Activated naive CD4-positive, alpha-beta T cell treated with anti-CD3 and anti-CD28 coated beads, Interleukin-2, amount 50 U/mL, for 24 hours (primary cell): ENCODE measurements around the gene OR10H4.
"Not testable (repeated sequence)": the region's sequence is repeated elsewhere in the genome, so short reads cannot be mapped to it uniquely, and the experiment has no call there.

Source experiments
- H3K27ac Mint-ChIP-seq: one replicate; pipeline ENCODE4 v1.8.0; 2021; ENCODE audit warnings: mild to moderate bottlenecking, mixed read lengths
- H3K27me3 Mint-ChIP-seq: one replicate; pipeline ENCODE4 v1.8.0; 2021; ENCODE audit warnings: mixed read lengths
- H3K36me3 Mint-ChIP-seq: one replicate; pipeline ENCODE4 v1.8.0; 2021; ENCODE audit warnings: mixed read lengths
- H3K4me1 Mint-ChIP-seq: one replicate; pipeline ENCODE4 v1.8.0; 2021; ENCODE audit warnings: mixed read lengths
- H3K4me3 Mint-ChIP-seq: one replicate; pipeline ENCODE4 v1.8.0; 2021; ENCODE audit warnings: mild to moderate bottlenecking, mixed read lengths
- H3K9me3 Mint-ChIP-seq: one replicate; pipeline ENCODE4 v1.8.0; 2021; ENCODE audit warnings: mixed read lengths

OR10H4 gene

GRCh38 chr19:15948223-15949058 is at the start of gene OR10H4:
Gene OR10H4, plus strand, starts transcription at chr19:15949008. Its CDS starts 0 bp downstream, at chr19:15949008.
- Mint-ChIP-seq H3K4me1 (no peaks in the 10 kb centered on the region), H3K4me3 (no peak within 1 kb of the TSS), H3K9me3 (peaks cover 7% of the 10 kb centered on the region), H3K27me3 (peaks cover 37% of the 10 kb centered on the region), H3K27ac (no peak within 1 kb of the TSS), H3K36me3 (peaks cover 5% of the 10 kb centered on the region)

- H3K27ac Mint-ChIP-seq, H3K4me1 Mint-ChIP-seq, H3K36me3 Mint-ChIP-seq, H3K4me3 Mint-ChIP-seq, H3K9me3 Mint-ChIP-seq: not testable (repeated sequence)
- peaks cover 25% of the 10 kb centered on the region for H3K27me3 Mint-ChIP-seq
Observed at GRCh38 chr19:15899561-15899960, 49.2 kb upstream of the OR10H4 start.

DNA sequence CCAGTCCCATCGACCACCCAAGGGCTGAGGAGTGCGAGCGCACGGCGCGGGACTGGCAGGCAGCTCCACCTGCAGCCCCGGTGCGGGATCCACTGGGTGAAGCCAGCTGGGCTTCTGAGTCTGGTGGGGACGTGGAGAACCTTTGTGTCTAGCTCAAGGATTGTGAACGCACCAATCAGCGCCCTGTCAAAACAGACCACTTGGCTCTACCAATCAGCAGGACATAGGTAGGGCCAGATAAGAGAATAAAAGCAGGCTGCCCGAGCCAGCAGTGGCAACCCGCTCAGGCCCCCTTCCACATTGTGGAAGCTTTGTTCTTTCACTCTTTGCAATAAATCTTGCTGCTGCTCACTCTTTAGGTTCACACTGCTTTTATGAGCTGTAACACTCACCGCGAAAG is 48.8 kb upstream of the OR10H4 start:
- not testable (repeated sequence) for H3K4me1 Mint-ChIP-seq, H3K27ac Mint-ChIP-seq, H3K36me3 Mint-ChIP-seq, H3K9me3 Mint-ChIP-seq
- Mint-ChIP-seq H3K27me3 (peaks cover 26% of the 10 kb centered on the region), H3K4me3 (peak overlapping the region; percentile 75)

DNA sequence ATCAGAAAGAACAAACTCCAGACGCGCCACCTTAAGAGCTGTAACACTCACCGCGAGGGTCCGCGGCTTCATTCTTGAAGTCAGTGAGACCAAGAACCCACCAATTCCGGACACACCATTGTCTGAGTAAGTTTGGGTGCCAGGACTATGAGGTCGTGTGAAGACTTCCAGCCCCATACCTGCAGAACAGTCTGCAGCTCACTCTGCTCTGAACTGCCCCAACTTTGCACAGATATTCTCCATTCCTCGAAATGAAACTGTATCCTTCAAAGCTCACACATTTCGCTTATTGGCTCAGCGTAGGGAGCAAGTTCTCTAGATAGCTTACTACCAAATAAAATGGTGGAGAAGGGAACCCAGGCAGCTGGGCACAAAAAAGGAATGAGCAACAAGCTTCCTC is 48.3 kb upstream of the OR10H4 start:
- Mint-ChIP-seq H3K27me3 (peaks cover 28% of the 10 kb centered on the region), H3K4me1 (peaks cover 9% of the 10 kb centered on the region), H3K4me3 (peak overlapping the region; percentile 75), H3K36me3 (no peaks in the 10 kb centered on the region), H3K27ac (no peak overlapping the region), H3K9me3 (peaks cover 4% of the 10 kb centered on the region)

GRCh38 chr19:15902254-15902653 is 46.6 kb upstream of the OR10H4 start:
- H3K4me1 Mint-ChIP-seq: peaks cover 9% of the 10 kb centered on the region
- peaks cover 13% of the 10 kb centered on the region for H3K9me3 Mint-ChIP-seq
- H3K4me3 Mint-ChIP-seq: no peak overlapping the region
- H3K27ac Mint-ChIP-seq: no peak overlapping the region
- peaks cover 27% of the 10 kb centered on the region for H3K27me3 Mint-ChIP-seq
- H3K36me3 Mint-ChIP-seq: peaks cover 3% of the 10 kb centered on the region

DNA sequence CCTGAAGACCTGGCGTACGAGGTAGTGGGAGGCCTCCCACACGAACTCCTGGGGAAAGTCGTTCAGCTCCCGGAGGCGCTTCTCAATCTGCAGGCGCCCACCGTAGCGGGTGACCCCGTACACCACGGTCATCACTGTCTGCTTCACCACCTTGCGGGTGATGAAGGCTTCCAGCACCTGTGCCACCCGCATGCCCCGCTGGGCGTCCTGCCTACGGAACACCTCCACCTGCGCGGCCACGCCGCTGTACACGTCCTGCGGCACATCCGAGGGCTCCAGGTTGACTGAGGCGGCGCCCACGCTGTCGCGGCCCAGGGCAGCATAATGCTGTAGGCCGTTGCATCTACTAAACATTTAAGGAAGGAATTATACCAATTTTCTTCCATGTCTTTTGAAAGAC is 45.9 kb upstream of the OR10H4 start:
- peaks cover 30% of the 10 kb centered on the region for H3K27me3 Mint-ChIP-seq
- H3K4me1 Mint-ChIP-seq, H3K36me3 Mint-ChIP-seq, H3K27ac Mint-ChIP-seq, H3K4me3 Mint-ChIP-seq: not testable (repeated sequence)
- peaks cover 13% of the 10 kb centered on the region for H3K9me3 Mint-ChIP-seq

DNA sequence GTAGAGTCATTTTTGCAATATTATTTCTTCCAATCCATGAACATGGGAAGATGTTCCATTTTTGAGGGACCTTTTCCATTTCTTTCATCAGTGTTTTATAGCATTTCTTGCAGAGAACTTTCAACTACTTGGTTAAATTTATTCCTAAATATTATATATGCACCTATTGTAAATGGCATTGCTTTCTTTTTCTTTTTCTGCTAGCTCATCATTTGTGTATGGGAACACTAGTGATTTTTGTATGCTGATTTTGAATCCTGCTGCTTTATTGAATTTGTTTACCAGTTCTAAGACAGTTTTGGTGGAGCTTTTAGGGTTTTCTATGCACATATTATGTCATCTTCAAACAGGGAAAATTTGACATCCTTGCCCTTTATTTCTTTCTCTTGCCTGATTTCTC is 43.8 kb upstream of the OR10H4 start:
- Mint-ChIP-seq H3K4me1 (peaks cover 8% of the 10 kb centered on the region), H3K9me3 (peaks cover 13% of the 10 kb centered on the region), H3K27ac (no peak overlapping the region), H3K27me3 (peaks cover 33% of the 10 kb centered on the region), H3K36me3 (peaks cover 3% of the 10 kb centered on the region), H3K4me3 (no peak overlapping the region)

- Mint-ChIP-seq H3K27me3 (peaks cover 45% of the 10 kb centered on the region), H3K4me3 (no peak overlapping the region), H3K4me1 (peaks cover 6% of the 10 kb centered on the region), H3K9me3 (peaks cover 4% of the 10 kb centered on the region), H3K27ac (no peak overlapping the region), H3K36me3 (peaks cover 7% of the 10 kb centered on the region)
Observed at GRCh38 chr19:15911599-15912235, 37.1 kb upstream of the OR10H4 start.

DNA sequence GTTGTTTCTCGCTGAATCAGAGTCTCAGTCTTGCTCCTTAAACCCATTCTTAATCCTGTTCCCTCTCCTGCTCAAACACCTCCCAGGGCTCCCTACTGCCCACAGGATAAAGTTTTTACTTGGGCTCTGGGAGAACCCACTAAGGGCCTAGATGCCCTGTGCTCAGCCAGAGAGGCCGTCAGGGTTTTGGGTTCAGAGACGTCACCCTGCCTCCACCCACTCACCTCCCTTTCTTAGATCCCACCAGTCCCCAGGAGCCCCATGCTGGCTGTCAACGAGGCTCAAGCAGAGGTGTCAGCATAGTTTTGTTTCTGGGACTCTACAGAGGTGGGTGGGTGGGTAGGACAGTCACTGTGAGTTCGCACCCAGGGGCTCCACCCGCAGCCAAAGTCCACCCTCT is 35.4 kb upstream of the OR10H4 start:
- Mint-ChIP-seq H3K27ac (no peak overlapping the region), H3K9me3 (no peaks in the 10 kb centered on the region), H3K27me3 (peaks cover 50% of the 10 kb centered on the region), H3K4me1 (peaks cover 6% of the 10 kb centered on the region), H3K36me3 (peaks cover 4% of the 10 kb centered on the region), H3K4me3 (no peak overlapping the region)

DNA sequence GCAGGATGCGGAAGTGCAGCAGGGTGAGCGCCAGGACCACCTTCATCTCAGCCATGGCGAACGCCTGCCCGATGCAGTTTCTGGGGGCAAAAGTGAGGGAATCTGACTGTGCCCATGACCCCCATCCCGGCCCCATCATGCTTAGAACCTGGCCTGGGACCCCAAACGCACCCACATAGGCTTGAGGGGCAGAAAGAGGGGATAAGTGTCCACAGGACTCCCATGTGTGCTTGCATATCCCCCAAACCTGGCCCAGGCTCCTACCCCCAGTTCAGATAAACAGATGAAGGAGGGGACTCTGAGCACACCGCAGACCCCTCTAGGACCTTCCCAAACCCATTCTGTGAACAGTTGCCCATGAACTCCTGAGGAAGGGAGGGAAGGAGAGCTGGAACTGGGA is 35.0 kb upstream of the OR10H4 start:
- Mint-ChIP-seq H3K4me3 (no peak overlapping the region), H3K36me3 (peaks cover 4% of the 10 kb centered on the region), H3K27ac (no peak overlapping the region), H3K27me3 (peaks cover 50% of the 10 kb centered on the region), H3K9me3 (no peaks in the 10 kb centered on the region), H3K4me1 (peaks cover 6% of the 10 kb centered on the region)

- H3K4me3 Mint-ChIP-seq: no peak overlapping the region
- H3K4me1 Mint-ChIP-seq: peaks cover 6% of the 10 kb centered on the region
- peaks cover 44% of the 10 kb centered on the region for H3K27me3 Mint-ChIP-seq
- no peak overlapping the region for H3K27ac Mint-ChIP-seq
- no peaks in the 10 kb centered on the region for H3K9me3 Mint-ChIP-seq
- H3K36me3 Mint-ChIP-seq: peaks cover 4% of the 10 kb centered on the region
Observed at GRCh38 chr19:15915109-15915508, 33.7 kb upstream of the OR10H4 start.

GRCh38 chr19:15919243-15919642 is 29.6 kb upstream of the OR10H4 start:
- peaks cover 30% of the 10 kb centered on the region for H3K27me3 Mint-ChIP-seq
- H3K4me3 Mint-ChIP-seq: no peak overlapping the region
- H3K4me1 Mint-ChIP-seq: no peaks in the 10 kb centered on the region
- H3K27ac Mint-ChIP-seq: no peak overlapping the region
- no peaks in the 10 kb centered on the region for H3K9me3 Mint-ChIP-seq
- peaks cover 4% of the 10 kb centered on the region for H3K36me3 Mint-ChIP-seq

DNA sequence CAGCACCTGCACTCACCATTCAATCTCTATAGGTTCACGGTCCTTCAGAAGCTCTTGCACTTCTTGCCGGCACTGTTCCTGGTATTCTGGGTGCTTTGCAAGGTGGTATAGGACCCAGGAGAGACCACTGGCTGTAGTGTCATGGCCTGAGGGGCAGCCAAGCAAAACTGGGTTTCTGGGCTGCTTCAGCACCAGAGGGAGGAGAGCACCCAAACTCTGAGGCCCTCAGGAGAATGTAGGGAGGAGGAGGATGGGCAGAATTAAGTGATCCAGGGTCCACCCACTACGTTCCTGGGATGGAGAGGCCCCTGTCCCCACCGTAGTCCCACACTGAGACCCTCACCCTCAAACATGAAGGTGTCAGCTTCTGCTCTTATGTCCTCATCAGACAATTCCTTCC is 26.8 kb upstream of the OR10H4 start:
- H3K4me3 Mint-ChIP-seq: no peak overlapping the region
- no peaks in the 10 kb centered on the region for H3K9me3 Mint-ChIP-seq
- H3K27me3 Mint-ChIP-seq: peaks cover 25% of the 10 kb centered on the region
- no peak overlapping the region for H3K27ac Mint-ChIP-seq
- no peaks in the 10 kb centered on the region for H3K36me3 Mint-ChIP-seq
- no peaks in the 10 kb centered on the region for H3K4me1 Mint-ChIP-seq

- Mint-ChIP-seq H3K4me3 (no peak overlapping the region), H3K4me1 (no peaks in the 10 kb centered on the region), H3K27me3 (peaks cover 19% of the 10 kb centered on the region), H3K36me3 (no peaks in the 10 kb centered on the region), H3K27ac (no peak overlapping the region), H3K9me3 (no peaks in the 10 kb centered on the region)
Observed at GRCh38 chr19:15923702-15924101, 25.1 kb upstream of the OR10H4 start.

GRCh38 chr19:15926484-15926883 is 22.3 kb upstream of the OR10H4 start:
- Mint-ChIP-seq H3K9me3 (no peaks in the 10 kb centered on the region), H3K4me1 (no peaks in the 10 kb centered on the region), H3K27me3 (peaks cover 20% of the 10 kb centered on the region), H3K27ac (no peak overlapping the region), H3K36me3 (no peaks in the 10 kb centered on the region), H3K4me3 (no peak overlapping the region)

DNA sequence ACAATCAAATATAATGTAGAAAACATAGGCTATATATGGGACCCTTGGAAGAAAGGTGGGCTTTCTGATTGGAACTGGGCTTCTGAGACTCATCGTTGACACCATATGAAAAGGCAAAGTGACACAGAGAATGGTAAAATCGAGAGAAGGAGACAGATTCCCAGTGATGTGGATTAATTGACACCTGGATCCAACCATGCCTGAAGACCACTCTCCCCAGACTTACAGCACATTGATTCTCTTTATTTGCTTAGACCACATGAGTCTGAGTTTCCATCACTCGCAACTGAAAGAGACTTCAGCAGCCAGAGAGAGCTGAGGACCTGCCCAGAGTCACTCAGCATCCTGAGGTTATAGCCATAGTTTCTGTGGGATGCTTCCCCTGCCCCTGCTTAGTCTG is 20.5 kb upstream of the OR10H4 start:
- H3K9me3 Mint-ChIP-seq: no peaks in the 10 kb centered on the region
- no peak overlapping the region for H3K27ac Mint-ChIP-seq
- no peaks in the 10 kb centered on the region for H3K4me1 Mint-ChIP-seq
- H3K36me3 Mint-ChIP-seq: no peaks in the 10 kb centered on the region
- peaks cover 19% of the 10 kb centered on the region for H3K27me3 Mint-ChIP-seq
- no peak overlapping the region for H3K4me3 Mint-ChIP-seq
